ENCODE results near the gene ZMYM4.
"Not testable (repeated sequence)": the region's sequence is repeated elsewhere in the genome, so short reads cannot be mapped to it uniquely, and the experiment has no call there.

ZMYM4 gene

GRCh38 chr1:35268282-35269200 lies at the start of gene ZMYM4:
TSS of gene ZMYM4 (plus strand) at chr1:35268709. CDS start at chr1:35269047, 338 bp downstream.
- DNase-seq = peak; percentile 92 to 93

GRCh38 chr1:35220976-35221375 lies 47.5 kb upstream of the ZMYM4 start:
- peak in 1 of 2 experiments; percentile 10 for DNase-seq

GRCh38 chr1:35222322-35223083 lies 46.0 kb upstream of the ZMYM4 start:
- no peak for DNase-seq

- DNase-seq = no peak
Observed at GRCh38 chr1:35223084-35223630, 45.4 kb upstream of the ZMYM4 start.

- no peak for DNase-seq
Observed at GRCh38 chr1:35226546-35226945, 42.0 kb upstream of the ZMYM4 start.

GRCh38 chr1:35229587-35230360 lies 38.7 kb upstream of the ZMYM4 start:
- DNase-seq = no peak

GRCh38 chr1:35231287-35231686 lies 37.2 kb upstream of the ZMYM4 start:
- DNase-seq = no peak

- DNase-seq = not testable (repeated sequence)
Observed at GRCh38 chr1:35236772-35237171, 31.7 kb upstream of the ZMYM4 start.

GRCh38 chr1:35243691-35244090 lies 24.8 kb upstream of the ZMYM4 start:
- DNase-seq = no peak

- no peak for DNase-seq
Observed at GRCh38 chr1:35247256-35247655, 21.3 kb upstream of the ZMYM4 start.

GRCh38 chr1:35253941-35254340 lies 14.6 kb upstream of the ZMYM4 start:
- DNase-seq = no peak

- DNase-seq = no peak
Observed at GRCh38 chr1:35255276-35255675, 13.2 kb upstream of the ZMYM4 start.

- no peak for DNase-seq
Observed at GRCh38 chr1:35259561-35259960, 8.9 kb upstream of the ZMYM4 start.

GRCh38 chr1:35261412-35262120 lies 6.9 kb upstream of the ZMYM4 start:
- DNase-seq = no peak

GRCh38 chr1:35264035-35264434 lies 4.5 kb upstream of the ZMYM4 start:
- DNase-seq = no peak

- no peak for DNase-seq
Observed at GRCh38 chr1:35264871-35265270, 3.6 kb upstream of the ZMYM4 start.

- no peak for DNase-seq
Observed at GRCh38 chr1:35266306-35266705, 2.2 kb upstream of the ZMYM4 start.

GRCh38 chr1:35269201-35269988 lies 886 bp downstream of the ZMYM4 start:
- DNase-seq = no peak

- no peak for DNase-seq
Observed at GRCh38 chr1:35269989-35270289, 1.4 kb downstream of the ZMYM4 start.

GRCh38 chr1:35270836-35271235 lies 2.3 kb downstream of the ZMYM4 start:
- DNase-seq = no peak

- DNase-seq = no peak
Observed at GRCh38 chr1:35274197-35274596, 5.7 kb downstream of the ZMYM4 start.

Data from NCI-H1930 (cell line).